GM19351 (cell line): ENCODE measurements around the gene PBX3.

Experiments
- ATAC-seq: cut with Tn5 transposase; IDR thresholded peaks from one replicate; pipeline ENCODE4 v1.9.1; 2021; ENCODE audit warnings: mild to moderate bottlenecking, moderate library complexity; ENCODE audit not compliant: unreplicated experiment

Gene PBX3

GRCh38 chr9:126016579-126017290, 269.6 kb downstream of the PBX3 start:
- no peak for ATAC-seq
